Thoracic aorta (tissue), 2 donors: ENCODE results near the gene TMEM35B. TPM values are rescaled to one million over a fixed set of nuclear protein-coding genes. Genes with fewer than 3 reads are reported as not detected.
A peak's percentile ranks its signal among the peaks of the same experiment; 100 is the strongest.

Experiments used
- ATAC-seq: fragments of 150-250 bp; one replicate; pipeline ENCODE4 v1.8.0; 2017; ENCODE audit warnings: low read depth; ENCODE audit not compliant: insufficient number of reproducible peaks, low FRiP score
- DNase-seq: peaks from one replicate; pipeline ENCODE4 v3.0.0-alpha.2; 2020; ENCODE audit warnings: low spot score
- H3K27ac ChIP-seq, 2 donors: fragments of 200-600 bp; sonication (generic); 1 replicate in 1 of 2; 2 replicates in 1 of 2; pipeline ENCODE4 v1.5.1; 2016; ENCODE audit warnings: mild to moderate bottlenecking in 2 of 2, moderate library complexity in 2 of 2
- H3K27me3 ChIP-seq: fragments of 200-600 bp; sonication (generic); replicated peaks from 2 replicates; pipeline ENCODE4 v1.6.0; 2016; ENCODE audit warnings: mild to moderate bottlenecking; ENCODE audit not compliant: insufficient read depth
- H3K36me3 ChIP-seq: fragments of 200-600 bp; sonication (generic); one replicate; pipeline ENCODE4 v1.5.1; 2016
- H3K4me1 ChIP-seq, 2 donors: fragments of 200-600 bp; sonication (generic); 1 replicate in 1 of 2; 2 replicates in 1 of 2; pipeline versions ENCODE4 v1.5.1 to v1.6.0; 2016; ENCODE audit warnings: low read depth in 2 of 2, mild to moderate bottlenecking in 1 of 2; ENCODE audit not compliant: control insufficient read depth in 1 of 2
- H3K4me3 ChIP-seq: fragments of 200-600 bp; sonication (generic); 2 replicates; pipeline ENCODE4 v1.5.1; 2016; ENCODE audit warnings: mild to moderate bottlenecking
- H3K9me3 ChIP-seq: fragments of 200-600 bp; sonication (generic); 2 replicates; pipeline ENCODE4 v1.5.1; 2016
- total RNA-seq, 2 donors: library from RNA; depleted of rRNA; stranded (reverse); fragments of >200 nt; gene quantifications; one replicate each; pipeline versions ENCODE4 v1.1.0 to v1.2.3, GENCODE V29; 2016
- TF ChIP-seq, protein P1 (sequence below): fragments of 200-600 bp; sonication (generic); IDR thresholded peaks from one replicate; pipeline ENCODE4 v1.5.1; 2019; ENCODE audit warnings: antibody characterized with exemption

The TMEM35B gene
- total RNA-seq, 2 donors from 2014 or later = 44.5 to 47.3 TPM

DNA sequence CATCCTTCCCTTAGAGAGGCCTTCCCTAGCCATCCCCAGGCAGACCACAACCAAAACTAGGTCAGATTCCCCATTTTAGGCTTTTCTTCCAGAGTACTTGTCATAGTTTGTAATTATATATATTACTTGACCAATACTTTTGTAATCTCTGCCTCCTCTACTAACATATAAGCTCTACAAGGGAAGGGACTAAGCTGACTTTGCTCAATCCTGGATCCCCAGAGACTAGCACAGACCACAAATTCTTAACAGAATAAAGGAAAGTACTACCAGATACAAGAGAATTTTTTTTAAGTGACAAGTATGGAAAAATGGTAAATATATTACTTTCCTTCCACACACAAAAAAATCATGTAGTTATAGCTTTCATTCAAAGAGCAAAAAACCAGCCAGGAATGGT, 44.6 kb upstream of the TMEM35B start:
- peaks cover 9% of the 10 kb centered on the region for H3K9me3 ChIP-seq
- H3K4me1 ChIP-seq = peaks cover 19 to 31% of the 10 kb centered on the region in 2 donors
- TF ChIP-seq, protein P1, sequence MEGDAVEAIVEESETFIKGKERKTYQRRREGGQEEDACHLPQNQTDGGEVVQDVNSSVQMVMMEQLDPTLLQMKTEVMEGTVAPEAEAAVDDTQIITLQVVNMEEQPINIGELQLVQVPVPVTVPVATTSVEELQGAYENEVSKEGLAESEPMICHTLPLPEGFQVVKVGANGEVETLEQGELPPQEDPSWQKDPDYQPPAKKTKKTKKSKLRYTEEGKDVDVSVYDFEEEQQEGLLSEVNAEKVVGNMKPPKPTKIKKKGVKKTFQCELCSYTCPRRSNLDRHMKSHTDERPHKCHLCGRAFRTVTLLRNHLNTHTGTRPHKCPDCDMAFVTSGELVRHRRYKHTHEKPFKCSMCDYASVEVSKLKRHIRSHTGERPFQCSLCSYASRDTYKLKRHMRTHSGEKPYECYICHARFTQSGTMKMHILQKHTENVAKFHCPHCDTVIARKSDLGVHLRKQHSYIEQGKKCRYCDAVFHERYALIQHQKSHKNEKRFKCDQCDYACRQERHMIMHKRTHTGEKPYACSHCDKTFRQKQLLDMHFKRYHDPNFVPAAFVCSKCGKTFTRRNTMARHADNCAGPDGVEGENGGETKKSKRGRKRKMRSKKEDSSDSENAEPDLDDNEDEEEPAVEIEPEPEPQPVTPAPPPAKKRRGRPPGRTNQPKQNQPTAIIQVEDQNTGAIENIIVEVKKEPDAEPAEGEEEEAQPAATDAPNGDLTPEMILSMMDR = no peak
- no peaks in the 10 kb centered on the region for H3K27me3 ChIP-seq
- peak overlapping the region; percentile 92 for H3K4me3 ChIP-seq
- ATAC-seq (no peak), DNase-seq (no peak)
- H3K36me3 ChIP-seq = no peaks in the 10 kb centered on the region
- peak overlapping the region in 1 of 2 donors; percentile 95 for H3K27ac ChIP-seq

DNA sequence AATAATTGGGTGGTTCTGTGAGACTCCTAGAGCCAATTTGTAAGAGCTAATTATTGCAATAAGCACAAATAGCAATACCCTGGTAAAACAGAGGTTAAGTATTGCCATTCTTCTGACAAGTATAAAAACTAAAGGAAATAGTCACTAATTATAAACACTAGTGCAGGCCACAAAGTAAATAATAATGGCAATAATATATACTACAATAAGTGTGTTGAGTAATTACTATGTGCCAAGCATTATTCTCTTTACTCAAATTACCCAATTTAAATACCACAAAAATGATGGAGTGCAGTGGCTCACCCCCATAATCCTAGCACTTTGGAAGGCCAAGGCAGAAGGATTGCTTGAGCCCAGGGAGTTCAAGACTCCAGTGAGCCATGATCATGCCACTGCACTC, 31.3 kb upstream of the TMEM35B start:
- TF ChIP-seq, protein P1 = no peak
- H3K36me3 ChIP-seq = peaks cover 22% of the 10 kb centered on the region
- H3K27ac ChIP-seq = no peak overlapping the region
- DNase-seq (no peak), ATAC-seq (no peak)
- no peak overlapping the region for H3K4me3 ChIP-seq
- H3K4me1 ChIP-seq = peaks cover 0 to 4% of the 10 kb centered on the region in 2 donors
- no peaks in the 10 kb centered on the region for H3K27me3 ChIP-seq
- no peaks in the 10 kb centered on the region for H3K9me3 ChIP-seq

DNA sequence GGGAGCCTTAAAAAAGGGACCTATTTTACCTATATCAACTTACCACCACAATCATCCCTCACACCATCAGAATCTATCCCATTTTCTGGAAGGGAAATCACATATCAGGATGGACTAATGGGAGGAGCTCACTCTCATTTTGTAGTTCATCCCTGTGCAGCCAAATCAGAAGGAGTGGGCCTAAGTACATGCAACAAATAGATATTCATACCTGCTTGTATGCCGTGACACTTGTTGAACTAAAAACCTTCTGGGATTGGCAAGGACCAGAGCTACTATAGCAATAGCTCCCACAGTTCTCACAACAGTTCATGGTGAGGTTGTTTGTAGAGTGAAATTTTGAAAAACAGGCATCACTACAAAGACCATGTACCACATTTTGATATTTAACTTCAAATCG, 29.3 kb upstream of the TMEM35B start:
- DNase-seq (no peak), ATAC-seq (no peak)
- peaks cover 38% of the 10 kb centered on the region for H3K36me3 ChIP-seq

DNA sequence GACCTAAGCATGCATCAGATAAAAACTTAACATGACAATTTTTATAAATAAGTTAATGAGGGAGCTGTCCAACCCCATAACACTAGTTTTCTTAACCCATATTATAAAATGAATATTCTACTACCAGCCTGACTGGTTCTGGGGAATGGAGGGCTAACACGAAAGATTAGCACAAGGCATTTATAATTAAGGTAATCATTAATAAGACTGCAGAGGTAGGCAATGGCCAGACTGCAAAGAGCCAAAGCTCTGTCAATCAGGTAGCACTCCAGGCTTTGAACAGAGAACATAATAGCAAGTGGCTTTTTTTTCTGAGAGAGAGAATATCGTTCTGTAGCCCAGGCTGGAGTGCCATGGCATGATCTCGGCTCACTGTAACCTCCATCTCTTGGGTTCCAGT, 20.6 kb upstream of the TMEM35B start:
- Histone ChIP-seq H3K4me3 (no peak overlapping the region), H3K9me3 (no peaks in the 10 kb centered on the region), H3K27me3 (no peaks in the 10 kb centered on the region), H3K27ac (no peak overlapping the region), H3K36me3 (peaks cover 44% of the 10 kb centered on the region), H3K4me1 (peaks cover 8 to 11% of the 10 kb centered on the region in 2 donors)
- ATAC-seq (no peak), DNase-seq (no peak)
- TF ChIP-seq, protein P1 = no peak

More for the DNA sequence above, 29.3 kb upstream of the TMEM35B start:
- H3K27me3 ChIP-seq = no peaks in the 10 kb centered on the region
- TF ChIP-seq, protein P1 = no peak
- H3K4me1 ChIP-seq = peaks cover 0 to 4% of the 10 kb centered on the region in 2 donors
- H3K27ac ChIP-seq = no peak overlapping the region
- no peak overlapping the region for H3K4me3 ChIP-seq
- H3K9me3 ChIP-seq = no peaks in the 10 kb centered on the region

DNA sequence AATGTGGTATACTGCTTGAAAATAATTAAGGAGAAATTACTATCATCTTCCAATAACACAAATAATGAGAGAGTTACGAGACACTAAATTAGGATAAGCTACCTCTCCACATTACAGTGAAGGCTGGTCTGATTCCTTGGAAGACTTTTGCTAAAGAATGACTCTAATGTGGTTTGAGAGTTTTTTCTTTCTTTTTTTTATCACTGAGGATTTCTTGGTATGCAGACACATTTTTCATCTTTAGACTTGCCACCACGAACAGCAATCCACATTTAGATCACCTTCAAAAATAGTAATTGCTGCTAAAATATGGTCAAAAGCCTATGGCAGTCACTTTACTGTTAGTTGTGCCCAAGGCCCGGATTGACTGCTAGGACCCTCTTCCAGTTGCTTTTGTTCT, 16.6 kb upstream of the TMEM35B start:
- no peak overlapping the region for H3K4me3 ChIP-seq
- no peak for DNase-seq
- H3K9me3 ChIP-seq = no peaks in the 10 kb centered on the region
- peaks cover 25% of the 10 kb centered on the region for H3K36me3 ChIP-seq
- H3K27ac ChIP-seq = peak overlapping the region in 1 of 2 donors; percentile 58
- H3K27me3 ChIP-seq = no peaks in the 10 kb centered on the region
- TF ChIP-seq, protein P1 = no peak
- peaks cover 8 to 11% of the 10 kb centered on the region in 2 donors for H3K4me1 ChIP-seq
- ATAC-seq = no peak
